Measurements from ENCODE around the gene PTPRG. TPM values are rescaled to one million over a fixed set of nuclear protein-coding genes. Genes with fewer than 3 reads are reported as not detected.
"Not testable (repeated sequence)": the region's sequence is repeated elsewhere in the genome, so short reads cannot be mapped to it uniquely, and the experiment has no call there.

PTPRG gene
- polyA plus RNA-seq, 1 donor: 95.1 TPM

- DNase-seq: peak; percentile 46
Observed at GRCh38 chr3:61685755-61686154, 124.4 kb downstream of the PTPRG start.

GRCh38 chr3:61686228-61686648, 124.9 kb downstream of the PTPRG start:
- no peak for DNase-seq

GRCh38 chr3:61687206-61687605, 125.8 kb downstream of the PTPRG start:
- DNase-seq: no peak

- no peak for DNase-seq
Observed at GRCh38 chr3:61687663-61688306, 126.4 kb downstream of the PTPRG start.

- no peak for DNase-seq
Observed at GRCh38 chr3:61688307-61688984, 127.1 kb downstream of the PTPRG start.

- no peak for DNase-seq
Observed at GRCh38 chr3:61690016-61690415, 128.6 kb downstream of the PTPRG start.

GRCh38 chr3:61691466-61691865, 130.1 kb downstream of the PTPRG start:
- DNase-seq: no peak

GRCh38 chr3:61697301-61697700, 135.9 kb downstream of the PTPRG start:
- DNase-seq: no peak

- DNase-seq: not testable (repeated sequence)
Observed at GRCh38 chr3:61698278-61699072, 137.1 kb downstream of the PTPRG start.

- no peak for DNase-seq
Observed at GRCh38 chr3:61699622-61700021, 138.3 kb downstream of the PTPRG start.

- no peak for DNase-seq
Observed at GRCh38 chr3:61701011-61701410, 139.6 kb downstream of the PTPRG start.

- DNase-seq: no peak
Observed at GRCh38 chr3:61702453-61702852, 141.1 kb downstream of the PTPRG start.

- no peak for DNase-seq
Observed at GRCh38 chr3:61704807-61705206, 143.4 kb downstream of the PTPRG start.

GRCh38 chr3:61707492-61707891, 146.1 kb downstream of the PTPRG start:
- DNase-seq: no peak

- not testable (repeated sequence) for DNase-seq
Observed at GRCh38 chr3:61710920-61711319, 149.5 kb downstream of the PTPRG start.

GRCh38 chr3:61714225-61714624, 152.9 kb downstream of the PTPRG start:
- no peak for DNase-seq

- DNase-seq: no peak
Observed at GRCh38 chr3:61715886-61716527, 154.6 kb downstream of the PTPRG start.

- not testable (repeated sequence) for DNase-seq
Observed at GRCh38 chr3:61716693-61717092, 155.3 kb downstream of the PTPRG start.

GRCh38 chr3:61718565-61718964, 157.2 kb downstream of the PTPRG start:
- DNase-seq: no peak

GRCh38 chr3:61719278-61719977, 158.1 kb downstream of the PTPRG start:
- DNase-seq: no peak

GRCh38 chr3:61723038-61723437, 161.7 kb downstream of the PTPRG start:
- DNase-seq: no peak

- DNase-seq: no peak
Observed at GRCh38 chr3:61724183-61724582, 162.8 kb downstream of the PTPRG start.
